Muscle layer of colon (tissue), 2 donors: ENCODE results near the gene MARK2.

Source experiments
- H3K27ac ChIP-seq: one replicate; pipeline ENCODE4 v1.7.0; 2013; ENCODE audit warnings: low read depth, mild to moderate bottlenecking, low read length, moderate library complexity
- H3K27me3 ChIP-seq, 2 donors: one replicate each; pipeline ENCODE4 v1.7.0; 2013; ENCODE audit warnings: low read length in 2 of 2, mild to moderate bottlenecking in 2 of 2; ENCODE audit not compliant: insufficient read depth in 2 of 2, control insufficient read depth in 1 of 2
- H3K36me3 ChIP-seq: one replicate; pipeline ENCODE4 v1.7.0; 2013; ENCODE audit warnings: mild to moderate bottlenecking, low read length; ENCODE audit not compliant: insufficient read depth
- H3K4me1 ChIP-seq: one replicate; pipeline ENCODE4 v1.7.0; 2013; ENCODE audit warnings: mild to moderate bottlenecking, low read length; ENCODE audit not compliant: insufficient read depth
- H3K4me3 ChIP-seq, 2 donors: one replicate each; pipeline ENCODE4 v1.7.0; 2013; ENCODE audit warnings: low read length in 2 of 2, low read depth in 1 of 2, mild to moderate bottlenecking in 1 of 2, moderate library complexity in 1 of 2
- H3K9ac ChIP-seq: one replicate; pipeline ENCODE4 v1.7.0; 2013; ENCODE audit warnings: low read length
- H3K9me3 ChIP-seq: one replicate; pipeline ENCODE4 v1.7.0; 2013; ENCODE audit warnings: mild to moderate bottlenecking, low read length
- donor health status: abdominal sarcoma.
- donor health status: Adenocarcinoma of cecum.

MARK2 gene

DNA sequence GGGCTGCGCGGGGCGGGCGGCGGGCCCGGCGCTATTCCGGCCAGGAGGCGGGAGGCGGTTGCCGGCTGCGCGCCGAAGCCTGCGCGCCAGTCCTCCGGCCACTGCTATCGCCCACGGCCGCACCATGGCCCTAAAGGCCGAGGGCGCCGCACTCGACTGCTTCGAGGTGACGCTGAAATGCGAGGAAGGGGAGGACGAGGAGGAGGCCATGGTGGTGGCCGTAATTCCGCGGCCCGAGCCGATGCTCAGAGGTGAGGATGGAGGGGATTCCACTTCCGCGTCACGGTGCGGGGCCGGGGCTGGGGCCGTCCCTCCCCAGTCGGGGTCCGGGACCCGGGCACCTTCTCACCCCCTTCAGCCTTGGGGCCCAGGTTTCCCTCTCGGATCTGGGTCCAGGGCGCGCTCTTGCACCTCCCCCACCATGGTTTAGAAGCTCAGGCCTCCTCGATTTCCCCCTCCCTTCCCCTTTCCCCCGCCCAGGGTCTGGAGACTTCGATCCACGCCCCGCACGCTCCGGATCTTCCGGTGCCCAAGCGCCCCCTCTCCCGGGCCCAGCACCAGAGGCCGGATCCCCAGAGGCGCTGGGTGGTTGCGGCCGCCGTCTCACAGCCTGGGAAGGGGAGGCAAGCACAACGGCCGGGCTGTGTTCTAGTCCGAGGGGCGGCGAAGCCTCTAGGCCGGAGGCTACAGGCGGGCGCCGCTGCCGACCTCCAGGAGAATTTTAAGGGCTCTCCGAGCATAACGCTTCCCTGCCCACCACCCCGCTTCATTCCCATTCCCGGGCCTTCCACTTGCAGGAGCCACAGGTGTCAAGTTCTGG lies 25.1 kb upstream of the MARK2 start:
- Histone ChIP-seq H3K4me1 (peaks cover 19% of the 10 kb centered on the region), H3K9me3 (no peaks in the 10 kb centered on the region), H3K27ac (peak overlapping the region; percentile 87), H3K4me3 (peak overlapping the region; percentile 65 to 84), H3K9ac (peak overlapping the region; percentile 65), H3K36me3 (peaks cover 11% of the 10 kb centered on the region), H3K27me3 (no peaks in the 10 kb centered on the region)

DNA sequence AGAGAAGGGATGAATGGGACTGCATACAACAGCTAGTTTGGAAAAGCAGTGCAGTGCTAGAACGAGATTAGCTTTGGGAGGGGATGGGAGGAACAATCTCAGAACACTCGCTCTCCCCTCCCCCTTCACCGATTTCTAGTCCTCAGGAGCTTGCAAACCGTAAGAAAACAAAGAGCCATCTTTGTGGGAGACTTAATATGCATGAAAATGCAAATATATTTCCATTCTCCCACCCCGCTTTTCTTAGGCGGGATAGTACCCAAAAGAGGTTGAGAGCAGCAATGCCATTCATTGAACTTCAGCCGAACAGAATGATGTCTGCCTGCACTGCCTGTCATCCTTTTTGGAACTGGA lies 24.6 kb upstream of the MARK2 start:
- Histone ChIP-seq H3K4me3 (peak overlapping the region; percentile 65 to 84), H3K9ac (peak overlapping the region; percentile 65), H3K27ac (peak overlapping the region; percentile 87), H3K27me3 (no peaks in the 10 kb centered on the region), H3K9me3 (no peaks in the 10 kb centered on the region), H3K4me1 (peaks cover 19% of the 10 kb centered on the region), H3K36me3 (peaks cover 14% of the 10 kb centered on the region)

DNA sequence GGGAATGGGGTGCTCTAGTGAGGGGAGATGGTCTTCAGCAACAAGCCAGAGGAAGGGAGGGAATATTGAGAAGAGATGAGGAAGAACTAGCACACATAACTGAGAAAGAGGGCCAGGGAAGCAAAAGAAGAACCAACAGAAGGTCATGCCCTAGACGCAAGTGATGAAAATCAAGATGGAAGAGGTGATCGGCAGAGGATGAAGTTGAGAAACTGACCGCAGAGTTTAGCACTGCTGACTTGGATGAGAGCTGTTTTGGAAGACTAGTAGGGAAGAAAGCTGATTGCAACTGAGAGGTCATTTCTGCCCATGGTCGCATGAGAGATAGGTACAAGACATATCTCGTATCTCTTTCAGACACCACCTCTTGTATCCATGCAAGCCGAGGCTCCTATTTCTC lies 22.7 kb upstream of the MARK2 start:
- Histone ChIP-seq H3K4me3 (no peak overlapping the region), H3K9me3 (no peaks in the 10 kb centered on the region), H3K27me3 (no peaks in the 10 kb centered on the region), H3K27ac (no peak overlapping the region), H3K36me3 (peaks cover 24% of the 10 kb centered on the region), H3K4me1 (peaks cover 19% of the 10 kb centered on the region), H3K9ac (no peak overlapping the region)

DNA sequence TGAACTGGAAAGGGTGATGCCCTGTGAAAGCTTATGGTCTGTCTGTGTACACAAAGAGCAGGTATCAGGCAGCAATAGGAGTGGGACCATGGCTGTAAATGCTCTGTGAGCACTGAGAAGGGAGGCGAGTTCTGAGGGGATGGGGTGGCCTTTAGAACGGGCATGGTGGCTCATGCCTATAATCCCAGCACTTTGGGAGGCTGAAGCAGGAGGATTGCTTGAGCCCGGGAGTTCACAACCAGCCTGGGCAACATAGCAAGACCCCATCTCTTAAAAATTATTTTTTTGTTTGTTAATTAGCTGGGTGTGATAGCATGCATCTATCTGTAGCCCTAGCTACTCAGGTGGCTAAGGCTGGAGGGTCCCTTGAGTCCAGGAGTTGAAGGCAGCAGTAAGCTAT lies 22.2 kb upstream of the MARK2 start:
- Histone ChIP-seq H3K27ac (no peak overlapping the region), H3K27me3 (no peaks in the 10 kb centered on the region), H3K4me3 (no peak overlapping the region), H3K9me3 (no peaks in the 10 kb centered on the region), H3K36me3 (peaks cover 29% of the 10 kb centered on the region), H3K9ac (no peak overlapping the region), H3K4me1 (peaks cover 19% of the 10 kb centered on the region)

DNA sequence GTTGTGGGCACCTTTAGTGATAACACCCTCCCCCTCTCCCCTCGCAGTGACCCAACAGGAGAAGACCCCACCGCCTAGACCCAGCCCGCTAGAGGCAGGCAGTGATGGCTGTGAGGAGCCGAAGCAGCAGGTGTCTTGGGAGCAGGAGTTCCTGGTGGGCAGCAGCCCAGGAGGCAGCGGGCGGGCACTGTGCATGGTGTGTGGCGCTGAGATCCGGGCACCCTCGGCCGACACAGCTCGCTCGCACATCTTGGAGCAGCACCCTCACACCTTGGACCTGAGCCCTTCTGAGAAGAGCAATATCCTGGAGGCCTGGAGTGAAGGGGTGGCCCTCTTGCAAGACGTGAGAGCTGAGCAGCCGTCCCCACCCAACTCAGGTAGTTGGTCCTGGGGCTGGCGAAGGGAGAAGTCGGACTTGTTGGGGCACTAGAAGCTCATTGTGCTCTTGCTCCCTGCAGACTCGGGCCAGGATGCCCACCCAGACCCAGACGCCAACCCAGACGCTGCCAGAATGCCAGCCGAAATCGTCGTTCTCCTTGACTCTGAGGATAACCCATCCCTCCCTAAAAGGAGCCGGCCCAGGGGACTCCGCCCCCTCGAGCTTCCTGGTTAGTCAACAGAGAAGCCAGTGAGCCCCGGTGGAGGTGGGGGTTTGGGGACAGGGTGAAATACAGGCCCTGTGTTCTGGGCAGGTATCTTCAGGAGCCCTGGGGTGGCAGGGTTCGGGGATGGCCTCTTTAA lies 21.0 kb upstream of the MARK2 start:
- peaks cover 41% of the 10 kb centered on the region for H3K36me3 ChIP-seq
- H3K4me3 ChIP-seq = no peak overlapping the region
- no peaks in the 10 kb centered on the region for H3K9me3 ChIP-seq
- H3K4me1 ChIP-seq = peaks cover 14% of the 10 kb centered on the region
- H3K27me3 ChIP-seq = no peaks in the 10 kb centered on the region
- no peak overlapping the region for H3K9ac ChIP-seq
- H3K27ac ChIP-seq = no peak overlapping the region

DNA sequence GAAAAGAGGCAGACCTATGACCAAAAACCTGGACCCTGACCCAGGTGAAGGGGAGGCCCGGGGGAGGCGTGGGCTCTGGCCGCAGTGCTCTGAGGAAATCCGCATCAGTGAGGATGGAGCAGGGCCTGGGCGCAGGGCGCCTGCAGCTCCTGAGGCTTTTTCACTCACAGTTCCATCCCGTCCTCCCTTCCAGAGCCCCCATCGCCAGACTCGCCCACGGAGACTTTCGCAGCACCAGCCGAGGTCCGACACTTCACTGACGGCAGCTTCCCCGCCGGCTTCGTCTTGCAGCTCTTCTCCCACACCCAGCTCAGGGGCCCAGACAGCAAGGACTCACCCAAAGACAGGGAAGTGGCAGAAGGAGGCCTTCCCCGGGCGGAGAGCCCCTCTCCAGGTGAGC lies 20.3 kb upstream of the MARK2 start:
- Histone ChIP-seq H3K9ac (no peak overlapping the region), H3K9me3 (no peaks in the 10 kb centered on the region), H3K4me3 (no peak overlapping the region), H3K27me3 (no peaks in the 10 kb centered on the region), H3K4me1 (peaks cover 14% of the 10 kb centered on the region), H3K27ac (no peak overlapping the region), H3K36me3 (peaks cover 46% of the 10 kb centered on the region)

DNA sequence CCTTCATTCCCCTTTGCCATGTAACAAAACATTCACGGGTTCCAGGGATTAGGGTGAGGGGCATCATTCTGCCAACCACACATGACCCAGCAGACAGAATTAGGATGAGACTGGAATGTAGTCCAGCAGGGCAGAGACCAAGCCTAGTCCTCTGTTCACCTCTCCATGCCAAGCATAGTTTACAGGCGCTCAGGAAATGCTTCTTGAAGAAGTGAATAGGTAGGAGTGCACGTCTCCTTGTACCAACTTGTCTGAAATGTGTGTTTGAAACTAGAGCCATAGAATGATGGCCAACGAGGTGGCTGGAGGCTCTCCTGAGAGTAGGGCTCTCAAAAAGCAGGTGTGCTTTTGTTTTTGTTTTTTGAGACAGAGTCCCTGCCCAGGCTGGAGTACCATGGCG lies 17.5 kb upstream of the MARK2 start:
- no peaks in the 10 kb centered on the region for H3K4me1 ChIP-seq

DNA sequence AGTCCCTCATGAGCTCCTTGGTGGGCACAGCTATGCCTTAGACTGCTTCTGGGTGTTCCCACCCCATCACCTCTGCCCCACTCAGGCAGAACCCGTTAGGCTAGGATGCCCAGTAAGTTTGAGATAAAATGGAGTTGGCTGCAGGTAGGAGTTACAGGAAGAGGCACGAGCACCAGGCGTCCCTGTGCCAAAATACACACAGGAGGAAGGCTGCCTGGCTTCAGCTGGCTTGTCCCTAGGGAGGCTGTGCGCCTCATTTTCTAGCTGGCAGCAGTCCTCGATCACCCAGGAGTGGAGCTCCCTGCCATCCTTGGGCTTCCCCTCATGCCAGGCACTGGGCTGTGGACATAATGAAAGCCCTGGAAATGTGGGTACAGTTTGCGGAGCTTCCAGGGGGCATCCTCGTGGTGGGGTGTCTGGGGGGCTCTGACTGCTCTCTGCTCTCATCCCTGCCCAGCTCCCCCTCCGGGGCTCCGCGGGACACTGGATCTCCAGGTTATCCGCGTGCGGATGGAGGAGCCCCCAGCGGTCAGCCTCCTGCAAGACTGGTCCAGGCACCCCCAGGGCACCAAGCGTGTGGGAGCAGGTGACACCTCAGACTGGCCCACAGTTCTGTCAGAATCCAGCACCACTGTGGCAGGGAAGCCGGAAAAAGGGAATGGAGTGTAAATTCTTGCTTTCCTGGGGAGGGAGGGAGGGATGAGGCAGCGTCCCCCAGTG lies 12.3 kb upstream of the MARK2 start:
- H3K4me1 ChIP-seq = no peaks in the 10 kb centered on the region
- no peaks in the 10 kb centered on the region for H3K9me3 ChIP-seq
- no peak overlapping the region for H3K4me3 ChIP-seq
- H3K36me3 ChIP-seq = peaks cover 27% of the 10 kb centered on the region
- H3K27ac ChIP-seq = no peak overlapping the region
- no peak overlapping the region for H3K9ac ChIP-seq
- no peaks in the 10 kb centered on the region for H3K27me3 ChIP-seq

More for the DNA sequence above, 17.5 kb upstream of the MARK2 start:
- no peak overlapping the region for H3K4me3 ChIP-seq
- H3K9me3 ChIP-seq = no peaks in the 10 kb centered on the region
- no peak overlapping the region for H3K27ac ChIP-seq
- H3K9ac ChIP-seq = no peak overlapping the region
- H3K27me3 ChIP-seq = no peaks in the 10 kb centered on the region
- peaks cover 50% of the 10 kb centered on the region for H3K36me3 ChIP-seq

DNA sequence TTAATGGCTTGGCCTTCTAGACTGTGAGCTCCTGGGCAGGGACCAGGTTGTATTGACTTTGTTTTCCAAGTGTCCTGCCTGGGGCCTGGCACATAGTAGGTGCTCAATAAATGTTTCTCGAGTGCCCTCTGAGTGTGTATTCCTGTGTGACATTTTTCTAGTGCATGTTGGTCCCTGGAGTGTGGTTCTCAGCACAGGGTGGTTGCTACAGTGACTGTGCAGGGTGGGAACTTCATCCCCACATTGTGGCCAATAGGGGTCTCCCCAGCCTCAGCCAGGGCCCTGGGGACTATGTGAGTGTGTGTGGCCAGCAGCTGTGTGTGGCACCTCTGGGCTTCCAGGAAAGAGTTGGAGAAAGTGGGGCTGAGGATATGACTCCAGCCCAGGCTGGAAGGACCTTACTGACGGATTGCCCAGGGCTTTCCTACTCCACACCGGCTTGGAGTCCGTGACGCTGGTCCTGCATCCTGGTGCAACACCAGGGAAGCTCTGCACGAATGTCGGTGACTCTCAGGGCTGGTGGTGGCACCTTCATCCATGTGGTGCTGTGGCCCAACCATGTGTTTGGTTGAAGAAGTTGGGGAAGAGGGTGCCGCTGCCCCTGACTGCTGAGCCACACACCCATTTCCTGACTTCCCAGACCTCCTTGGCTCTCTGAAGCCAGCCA lies 9.0 kb upstream of the MARK2 start:
- H3K9me3 ChIP-seq = no peaks in the 10 kb centered on the region
- no peak overlapping the region for H3K9ac ChIP-seq
- H3K27ac ChIP-seq = no peak overlapping the region
- no peak overlapping the region for H3K4me3 ChIP-seq
- H3K36me3 ChIP-seq = peaks cover 9% of the 10 kb centered on the region
- H3K4me1 ChIP-seq = no peaks in the 10 kb centered on the region
- no peaks in the 10 kb centered on the region for H3K27me3 ChIP-seq

DNA sequence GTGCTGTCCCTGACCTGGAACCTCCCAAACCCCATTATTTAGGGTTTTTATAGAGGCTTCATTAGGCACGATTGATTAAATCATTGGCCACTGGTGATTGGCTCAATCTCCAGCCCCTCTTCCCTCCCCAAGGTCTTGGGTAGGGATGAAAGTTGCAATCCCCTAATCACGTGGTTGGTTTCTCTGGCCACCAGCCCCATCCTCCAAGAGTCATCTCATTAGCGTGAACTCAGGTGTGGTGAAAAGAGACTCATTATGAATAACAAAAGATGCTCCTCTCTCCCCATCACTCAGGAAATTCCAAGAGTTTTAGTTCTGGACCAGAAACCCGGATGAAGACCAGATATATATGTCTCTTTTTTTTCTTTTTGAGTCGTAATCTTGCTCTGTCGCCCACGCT lies 7.6 kb upstream of the MARK2 start:
- Histone ChIP-seq H3K9ac (no peak overlapping the region), H3K9me3 (no peaks in the 10 kb centered on the region), H3K27ac (no peak overlapping the region), H3K4me1 (no peaks in the 10 kb centered on the region), H3K4me3 (no peak overlapping the region), H3K27me3 (no peaks in the 10 kb centered on the region), H3K36me3 (peaks cover 6% of the 10 kb centered on the region)

DNA sequence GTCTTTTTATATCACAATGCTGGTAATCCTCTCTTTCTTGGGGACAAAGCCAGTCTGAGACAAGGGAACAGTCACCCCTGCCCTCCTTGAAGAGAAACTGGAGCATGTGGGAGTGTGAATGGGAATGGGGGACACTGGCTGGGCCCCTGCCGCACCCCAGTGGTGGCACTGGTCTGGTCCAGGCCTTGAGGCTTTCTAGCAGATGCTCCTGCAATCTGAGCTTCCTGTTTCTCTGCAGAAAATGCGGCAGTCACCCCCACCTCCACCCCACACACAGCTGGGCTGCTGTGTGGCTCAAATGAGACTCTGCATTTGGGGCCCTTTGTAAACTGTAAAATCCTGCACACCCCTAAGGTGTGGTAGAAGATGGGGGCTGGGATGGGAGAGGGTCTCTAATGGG lies 6.6 kb upstream of the MARK2 start:
- Histone ChIP-seq H3K36me3 (no peaks in the 10 kb centered on the region), H3K4me3 (no peak overlapping the region), H3K4me1 (peaks cover 1% of the 10 kb centered on the region), H3K27me3 (no peaks in the 10 kb centered on the region), H3K9ac (no peak overlapping the region), H3K27ac (no peak overlapping the region), H3K9me3 (no peaks in the 10 kb centered on the region)
